Measurements from ENCODE around the gene RFC4. TPM values are rescaled to one million over a fixed set of nuclear protein-coding genes. Genes with fewer than 3 reads are reported as not detected.

The RFC4 gene
- total and polyA plus RNA-seq, 2 experiments from 2014 or later, result 73.3 to 107 TPM

GRCh38 chr3:186786922-186787321 is 19.4 kb downstream of the RFC4 start (continued):
- TF ChIP-seq REST (IDR thresholded peaks at IDR 0.05; ENCODE audit: unreplicated experiment), result no peak
- TF ChIP-seq CTCF (conservative IDR thresholded peaks at IDR 0.05; ENCODE audit: low read depth in 2 of 2), result no peak
- no peak for TF ChIP-seq EZH2 (IDR thresholded peaks at IDR 0.05; ENCODE audit: low read depth, unreplicated experiment)
- no peak for TF ChIP-seq NANOG (IDR thresholded peaks at IDR 0.05; ENCODE audit: borderline replicate concordance)
- no peak for TF ChIP-seq POLR2AphosphoS5 (IDR thresholded peaks at IDR 0.05; ENCODE audit: low read depth)
- no peak for TF ChIP-seq JUNB (IDR thresholded peaks at IDR 0.05; ENCODE audit: unreplicated experiment)
- TF ChIP-seq ETS1 (IDR thresholded peaks at IDR 0.05), result no peak
- TF ChIP-seq CREB1 (CRISPR knock-in tag; IDR thresholded peaks at IDR 0.05; ENCODE audit: low read depth), result no peak
- TF ChIP-seq EZH2phosphoT487 (IDR thresholded peaks at IDR 0.05; ENCODE audit: unreplicated experiment), result no peak

- DNase-seq (ENCODE audit: low spot score), result no peak
- no peak for ATAC-seq
- Histone ChIP-seq H3K4me1 (ENCODE audit: insufficient read depth) (peaks cover 15% of the 10 kb centered on the region), H3F3A (replicated peaks; ENCODE audit: low read depth) (peaks cover 69% of the 10 kb centered on the region), H3K27me3 (ENCODE audit: insufficient read depth) (no peaks in the 10 kb centered on the region), H4K20me1 (replicated peaks; ENCODE audit: insufficient read depth) (peaks cover 48% of the 10 kb centered on the region), H3K4me2 (peak overlapping the region; percentile 99), H3K79me2 (replicated peaks; ENCODE audit: insufficient read depth) (peaks cover 49% of the 10 kb centered on the region), H2AFZ (no peak overlapping the region), H3K9me2 (ENCODE audit: insufficient read depth) (no peaks in the 10 kb centered on the region), H3K36me3 (ENCODE audit: insufficient read depth) (peaks cover 59% of the 10 kb centered on the region), H3K4me3 (peak overlapping the region; percentile 99), H3K27ac (ENCODE audit: low read depth) (peak overlapping the region; percentile 100)
- Mint-ChIP-seq H3K4me3 (peak overlapping the region; percentile 99), H3K9me3 (peaks cover 12% of the 10 kb centered on the region), H3K27ac (peak overlapping the region; percentile 100), H3K27me3 (ENCODE audit: insufficient read depth, low read depth, poor library complexity) (peaks cover 36% of the 10 kb centered on the region), H3K4me1 (peaks cover 21% of the 10 kb centered on the region), H3K36me3 (ENCODE audit: low read depth) (peaks cover 74% of the 10 kb centered on the region)
- no peak for TF ChIP-seq EZH2phosphoT487 (IDR thresholded peaks at IDR 0.05; ENCODE audit: unreplicated experiment)
- peak; percentile 41; the same call in 1 of the 2 replicates for TF ChIP-seq POLR2AphosphoS5 (IDR thresholded peaks at IDR 0.05; ENCODE audit: low read depth)
These were observed 20.7 kb downstream of the RFC4 start for GRCh38 chr3:186785495-186786018.
